Measurements from ENCODE around the gene CNOT10. TPM values are rescaled to one million over a fixed set of nuclear protein-coding genes. Genes with fewer than 3 reads are reported as not detected.
A peak's percentile ranks its signal among the peaks of the same experiment; 100 is the strongest.

The CNOT10 gene
- total RNA-seq, 4 donors from 2014 or later: 22.9 to 49.2 (median 28.4) TPM

DNA sequence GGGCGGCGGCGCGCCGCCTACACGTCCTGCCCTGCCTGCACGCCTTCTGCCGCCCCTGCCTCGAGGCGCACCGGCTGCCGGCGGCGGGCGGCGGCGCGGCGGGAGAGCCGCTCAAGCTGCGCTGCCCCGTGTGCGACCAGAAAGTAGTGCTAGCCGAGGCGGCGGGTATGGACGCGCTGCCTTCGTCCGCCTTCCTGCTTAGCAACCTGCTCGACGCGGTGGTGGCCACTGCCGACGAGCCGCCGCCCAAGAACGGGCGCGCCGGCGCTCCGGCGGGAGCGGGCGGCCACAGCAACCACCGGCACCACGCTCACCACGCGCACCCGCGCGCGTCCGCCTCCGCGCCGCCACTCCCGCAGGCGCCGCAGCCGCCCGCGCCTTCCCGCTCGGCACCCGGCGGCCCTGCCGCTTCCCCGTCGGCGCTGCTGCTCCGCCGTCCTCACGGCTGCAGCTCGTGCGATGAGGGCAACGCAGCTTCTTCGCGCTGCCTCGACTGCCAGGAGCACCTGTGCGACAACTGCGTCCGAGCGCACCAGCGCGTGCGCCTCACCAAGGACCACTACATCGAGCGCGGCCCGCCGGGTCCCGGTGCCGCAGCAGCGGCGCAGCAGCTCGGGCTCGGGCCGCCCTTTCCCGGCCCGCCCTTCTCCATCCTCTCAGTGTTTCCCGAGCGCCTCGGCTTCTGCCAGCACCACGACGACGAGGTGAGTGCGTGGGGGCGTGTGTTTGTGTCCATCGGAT is 133.4 kb downstream of the CNOT10 start:
- H3K27me3 ChIP-seq: peaks cover 77% of the 10 kb centered on the region
- H3K27ac ChIP-seq: no peak overlapping the region

GRCh38 chr3:32818970-32819511 is 134.1 kb downstream of the CNOT10 start:
- Histone ChIP-seq H3K27ac (no peak overlapping the region), H3K36me3 (no peaks in the 10 kb centered on the region), H3K9me3 (no peaks in the 10 kb centered on the region), H3K27me3 (peaks cover 83% of the 10 kb centered on the region), H3K4me1 (peaks cover 29% of the 10 kb centered on the region), H3K4me3 (peak overlapping the region; percentile 56)
- DNase-seq (ENCODE audit: low spot score in 2 of 2): no peak
- WGBS: 60% methylated on average over 19 of the region's 25 CpGs
- TF ChIP-seq POLR2A (IDR thresholded peaks at IDR 0.05) (no peak), EP300 (IDR thresholded peaks at IDR 0.05) (no peak), POLR2AphosphoS5 (IDR thresholded peaks at IDR 0.05) (no peak)
- TF ChIP-seq, protein P1, sequence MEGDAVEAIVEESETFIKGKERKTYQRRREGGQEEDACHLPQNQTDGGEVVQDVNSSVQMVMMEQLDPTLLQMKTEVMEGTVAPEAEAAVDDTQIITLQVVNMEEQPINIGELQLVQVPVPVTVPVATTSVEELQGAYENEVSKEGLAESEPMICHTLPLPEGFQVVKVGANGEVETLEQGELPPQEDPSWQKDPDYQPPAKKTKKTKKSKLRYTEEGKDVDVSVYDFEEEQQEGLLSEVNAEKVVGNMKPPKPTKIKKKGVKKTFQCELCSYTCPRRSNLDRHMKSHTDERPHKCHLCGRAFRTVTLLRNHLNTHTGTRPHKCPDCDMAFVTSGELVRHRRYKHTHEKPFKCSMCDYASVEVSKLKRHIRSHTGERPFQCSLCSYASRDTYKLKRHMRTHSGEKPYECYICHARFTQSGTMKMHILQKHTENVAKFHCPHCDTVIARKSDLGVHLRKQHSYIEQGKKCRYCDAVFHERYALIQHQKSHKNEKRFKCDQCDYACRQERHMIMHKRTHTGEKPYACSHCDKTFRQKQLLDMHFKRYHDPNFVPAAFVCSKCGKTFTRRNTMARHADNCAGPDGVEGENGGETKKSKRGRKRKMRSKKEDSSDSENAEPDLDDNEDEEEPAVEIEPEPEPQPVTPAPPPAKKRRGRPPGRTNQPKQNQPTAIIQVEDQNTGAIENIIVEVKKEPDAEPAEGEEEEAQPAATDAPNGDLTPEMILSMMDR (IDR thresholded peaks at IDR 0.05): no peak

More for the DNA sequence above, 133.4 kb downstream of the CNOT10 start:
- H3K4me3 ChIP-seq: peak overlapping the region; percentile 56
- TF ChIP-seq POLR2AphosphoS5 (IDR thresholded peaks at IDR 0.05): no peak
- TF ChIP-seq POLR2A (IDR thresholded peaks at IDR 0.05): no peak
- TF ChIP-seq, protein P1 (IDR thresholded peaks at IDR 0.05): no peak
- no peak for TF ChIP-seq EP300 (IDR thresholded peaks at IDR 0.05)
- WGBS: no CpG with 5 or more reads among the region's 111 CpGs
- no peaks in the 10 kb centered on the region for H3K9me3 ChIP-seq
- peak in 1 of 2 donors; percentile 48 for DNase-seq (ENCODE audit: low spot score in 2 of 2)
- peaks cover 29% of the 10 kb centered on the region for H3K4me1 ChIP-seq
- H3K36me3 ChIP-seq: no peaks in the 10 kb centered on the region

DNA sequence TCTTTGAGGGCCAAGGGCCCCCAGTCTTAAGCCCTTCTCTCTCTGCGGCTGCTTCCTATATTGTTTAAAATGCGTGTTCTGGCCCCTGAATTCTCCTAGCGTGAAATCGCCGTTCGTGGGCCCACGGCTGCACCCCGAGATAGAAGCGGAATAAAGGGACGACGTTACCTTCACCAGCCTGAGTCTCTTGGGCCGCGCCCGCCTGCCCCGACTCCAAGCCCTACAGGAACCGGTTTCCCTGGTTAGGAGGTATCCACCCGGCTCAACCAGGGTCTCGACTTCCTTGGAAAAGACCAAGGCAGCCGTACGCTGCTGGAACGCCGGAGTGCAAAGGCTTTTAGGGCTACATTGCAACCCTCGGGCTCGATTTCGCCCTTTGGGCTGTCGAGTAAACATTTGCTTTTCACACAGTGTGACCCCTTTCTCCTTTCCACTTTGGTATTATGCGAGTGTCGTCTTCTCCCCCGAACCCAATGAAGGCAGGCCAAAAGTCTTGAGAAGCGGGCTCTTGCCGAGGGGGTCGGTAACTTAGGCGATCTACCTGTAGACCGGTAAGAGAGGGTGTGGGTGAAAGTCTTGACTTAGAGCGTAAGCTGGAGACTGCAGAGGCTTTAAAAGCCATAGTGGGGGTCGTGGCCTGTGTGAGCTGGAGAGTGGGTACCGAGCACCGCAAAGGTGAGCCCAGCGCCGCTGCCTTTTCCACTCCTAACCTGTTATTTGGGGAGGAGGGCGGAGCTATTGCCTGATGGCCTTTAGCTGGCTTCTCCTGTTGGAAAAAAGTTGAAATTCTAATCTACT is 134.8 kb downstream of the CNOT10 start:
- Histone ChIP-seq H3K4me3 (no peak overlapping the region), H3K27me3 (peaks cover 88% of the 10 kb centered on the region), H3K27ac (no peak overlapping the region), H3K36me3 (no peaks in the 10 kb centered on the region), H3K9me3 (no peaks in the 10 kb centered on the region), H3K4me1 (peaks cover 29% of the 10 kb centered on the region)
- no peak for DNase-seq (ENCODE audit: low spot score in 2 of 2)
- TF ChIP-seq EP300 (IDR thresholded peaks at IDR 0.05) (no peak), POLR2A (IDR thresholded peaks at IDR 0.05) (no peak), POLR2AphosphoS5 (IDR thresholded peaks at IDR 0.05) (no peak)
- TF ChIP-seq, protein P1 (IDR thresholded peaks at IDR 0.05): no peak
- 70% methylated on average over 41 of the region's 41 CpGs for WGBS

- Histone ChIP-seq H3K27me3 (peaks cover 88% of the 10 kb centered on the region), H3K4me3 (no peak overlapping the region), H3K4me1 (peaks cover 29% of the 10 kb centered on the region), H3K36me3 (no peaks in the 10 kb centered on the region), H3K27ac (no peak overlapping the region), H3K9me3 (no peaks in the 10 kb centered on the region)
- WGBS: 83% methylated on average over 2 of the region's 2 CpGs
- TF ChIP-seq EP300 (IDR thresholded peaks at IDR 0.05) (no peak), POLR2A (IDR thresholded peaks at IDR 0.05) (no peak), POLR2AphosphoS5 (IDR thresholded peaks at IDR 0.05) (no peak)
- TF ChIP-seq, protein P1 (IDR thresholded peaks at IDR 0.05): no peak
- no peak for DNase-seq (ENCODE audit: low spot score in 2 of 2)
Observed at GRCh38 chr3:32820430-32820829, 135.4 kb downstream of the CNOT10 start.

All from suprapubic skin (tissue), 4 donors.